AG04449 (cell line): ENCODE measurements around the gene CCNDBP1.
A peak's percentile ranks its signal among the peaks of the same experiment; 100 is the strongest.

Source experiments
- CTCF ChIA-PET: fragments of 350-600 bp; formaldehyde crosslinking; extraction: SDS; loops from one replicate; lab custom pipeline; 2021; ENCODE audit warnings: antibody characterized with exemption; lab: Yijun Ruan, JAX
- POLR2A ChIA-PET: fragments of 400-600, 350-600 bp; formaldehyde crosslinking; extraction: SDS; loops from one replicate; lab custom pipeline; 2020; ENCODE audit warnings: antibody characterized with exemption, inconsistent platforms; lab: Yijun Ruan, JAX
- DNase-seq: peaks from one replicate; pipeline ENCODE4 v3.0.0-alpha.2; 2010; ENCODE audit warnings: low read depth, low spot score
- H3K4me3 ChIP-seq: 2 replicates; pipeline ENCODE4 v1.5.1; 2011; ENCODE audit warnings: low read depth, mild to moderate bottlenecking, control low read depth, low read length
- TF ChIP-seq, protein P1 (sequence below): IDR thresholded peaks from one replicate; pipeline ENCODE4 v1.5.1; 2011; ENCODE audit warnings: mild to moderate bottlenecking, moderate library complexity, low read length, control low read depth, inconsistent platforms; ENCODE audit not compliant: insufficient read depth; ENCODE audit errors: missing control alignments

The CCNDBP1 gene, protein sequence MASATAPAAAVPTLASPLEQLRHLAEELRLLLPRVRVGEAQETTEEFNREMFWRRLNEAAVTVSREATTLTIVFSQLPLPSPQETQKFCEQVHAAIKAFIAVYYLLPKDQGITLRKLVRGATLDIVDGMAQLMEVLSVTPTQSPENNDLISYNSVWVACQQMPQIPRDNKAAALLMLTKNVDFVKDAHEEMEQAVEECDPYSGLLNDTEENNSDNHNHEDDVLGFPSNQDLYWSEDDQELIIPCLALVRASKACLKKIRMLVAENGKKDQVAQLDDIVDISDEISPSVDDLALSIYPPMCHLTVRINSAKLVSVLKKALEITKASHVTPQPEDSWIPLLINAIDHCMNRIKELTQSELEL

DNA sequence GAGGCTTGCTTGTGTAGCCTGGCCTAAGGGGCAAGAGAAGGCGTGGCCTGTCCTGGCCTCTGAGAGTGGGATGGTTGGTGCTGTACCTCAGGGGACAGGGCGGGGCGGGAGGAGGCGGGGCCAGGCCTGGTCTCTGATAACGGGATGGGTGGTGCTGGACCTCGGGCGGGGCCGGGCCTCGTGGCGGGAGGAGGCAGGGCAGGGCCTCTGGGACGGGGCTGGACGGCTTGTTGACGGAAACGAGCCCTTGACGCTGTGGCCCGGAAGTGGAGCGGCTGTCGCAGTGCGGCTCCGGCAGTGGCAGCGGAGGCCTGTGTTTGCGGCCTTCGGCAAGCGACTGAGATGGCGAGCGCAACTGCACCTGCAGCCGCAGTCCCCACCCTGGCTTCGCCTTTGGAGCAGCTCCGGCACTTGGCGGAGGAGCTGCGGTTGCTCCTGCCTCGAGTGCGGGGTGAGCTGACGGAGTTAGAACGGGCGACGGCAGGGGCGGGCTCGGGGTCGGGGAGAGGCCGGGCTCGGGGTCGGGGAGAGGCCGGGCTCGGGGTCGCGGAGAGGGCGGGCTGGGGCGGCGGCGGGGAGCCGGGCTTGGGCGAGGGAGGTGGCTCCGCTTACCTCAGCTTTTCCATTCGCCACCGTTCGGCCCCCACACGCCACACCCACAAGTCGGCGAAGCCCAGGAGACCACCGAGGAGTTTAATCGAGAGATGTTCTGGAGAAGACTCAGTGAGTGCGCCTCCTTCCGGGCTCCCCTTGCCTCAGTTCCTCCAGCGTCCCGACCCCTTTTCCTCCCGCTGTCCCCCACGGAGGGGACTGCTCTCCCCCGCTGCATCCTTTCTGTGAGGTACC, at the start of gene CCNDBP1:
CCNDBP1 (plus strand) TSS at position 247 of the 846 bp plus-strand sequence; CDS start at position 343, 96 bp downstream.
- CTCF ChIA-PET, result interaction anchor here (0.9 to 5.8 kb wide), 8 partner anchors 9 to 101 kb away, joined by 3 to 63 read pairs (median 10); no protein-coding TSS in a partner anchor

DNA sequence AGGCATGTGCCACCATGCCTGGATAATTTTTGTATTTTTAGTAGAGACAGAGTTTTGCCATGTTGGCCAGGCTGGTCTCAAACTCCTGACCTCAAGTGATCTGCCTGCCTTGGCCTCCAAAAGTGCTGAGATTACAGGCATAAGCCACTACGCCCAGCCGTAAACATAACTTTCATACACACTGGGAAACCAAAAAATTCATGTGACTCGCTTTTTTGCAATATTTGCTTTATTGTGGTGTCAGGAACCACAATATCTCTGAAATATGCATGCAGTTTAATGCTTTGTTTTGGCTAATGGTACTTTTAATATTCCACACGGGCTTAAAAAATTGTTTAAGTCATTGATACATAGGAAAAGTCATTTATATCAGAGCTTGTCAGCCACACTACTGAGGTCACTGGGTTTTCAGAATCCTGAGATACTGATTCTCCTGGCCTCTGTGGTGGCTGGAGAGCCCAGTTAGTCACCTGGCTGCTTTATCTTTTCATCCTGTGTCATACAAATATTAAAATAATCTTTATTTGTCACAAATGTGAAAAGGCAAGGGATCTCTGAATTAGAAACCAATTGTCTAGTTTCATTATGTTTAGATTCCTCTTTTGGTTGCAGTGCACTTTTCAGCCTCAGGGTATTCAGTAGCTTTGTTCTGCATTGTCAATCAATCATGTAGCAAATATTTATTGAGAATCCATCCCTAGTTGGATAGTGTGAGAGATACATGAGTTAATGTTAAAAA, 41.8 kb upstream of the CCNDBP1 start:
- no peak for DNase-seq
- POLR2A ChIA-PET, result no interaction called here
- H3K4me3 ChIP-seq, result no peak overlapping the region
- CTCF ChIA-PET, result no interaction called here
- TF ChIP-seq, protein P1, sequence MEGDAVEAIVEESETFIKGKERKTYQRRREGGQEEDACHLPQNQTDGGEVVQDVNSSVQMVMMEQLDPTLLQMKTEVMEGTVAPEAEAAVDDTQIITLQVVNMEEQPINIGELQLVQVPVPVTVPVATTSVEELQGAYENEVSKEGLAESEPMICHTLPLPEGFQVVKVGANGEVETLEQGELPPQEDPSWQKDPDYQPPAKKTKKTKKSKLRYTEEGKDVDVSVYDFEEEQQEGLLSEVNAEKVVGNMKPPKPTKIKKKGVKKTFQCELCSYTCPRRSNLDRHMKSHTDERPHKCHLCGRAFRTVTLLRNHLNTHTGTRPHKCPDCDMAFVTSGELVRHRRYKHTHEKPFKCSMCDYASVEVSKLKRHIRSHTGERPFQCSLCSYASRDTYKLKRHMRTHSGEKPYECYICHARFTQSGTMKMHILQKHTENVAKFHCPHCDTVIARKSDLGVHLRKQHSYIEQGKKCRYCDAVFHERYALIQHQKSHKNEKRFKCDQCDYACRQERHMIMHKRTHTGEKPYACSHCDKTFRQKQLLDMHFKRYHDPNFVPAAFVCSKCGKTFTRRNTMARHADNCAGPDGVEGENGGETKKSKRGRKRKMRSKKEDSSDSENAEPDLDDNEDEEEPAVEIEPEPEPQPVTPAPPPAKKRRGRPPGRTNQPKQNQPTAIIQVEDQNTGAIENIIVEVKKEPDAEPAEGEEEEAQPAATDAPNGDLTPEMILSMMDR, result no peak

More for the DNA sequence above, at the start of gene CCNDBP1:
- DNase-seq, result no peak
- TF ChIP-seq, protein P1, result peak; percentile 47
- POLR2A ChIA-PET, result no interaction called here
- H3K4me3 ChIP-seq, result peak within 1 kb of the TSS; percentile 73

DNA sequence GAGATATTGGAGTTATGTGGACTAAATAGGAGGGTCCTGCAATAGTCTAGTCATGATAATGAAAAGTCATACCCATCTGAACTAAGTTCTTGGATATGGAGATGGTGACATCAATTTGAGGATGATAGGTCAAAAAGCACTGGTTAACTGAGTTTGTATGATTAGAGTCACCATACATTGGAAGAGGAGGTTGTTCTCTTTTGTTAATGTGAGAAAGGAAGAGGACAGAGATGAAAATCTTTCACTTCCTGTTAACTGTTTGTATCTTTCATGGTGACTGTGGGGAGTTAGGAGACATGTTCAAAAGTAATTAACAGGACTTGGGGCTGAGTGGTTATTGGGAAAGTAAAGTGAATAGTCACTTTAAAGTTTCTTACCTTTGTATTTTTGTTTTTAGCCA, 40.7 kb upstream of the CCNDBP1 start:
- TF ChIP-seq, protein P1, result no peak
- no peak for DNase-seq
- no peak overlapping the region for H3K4me3 ChIP-seq
- ChIA-PET POLR2A (no interaction called here), CTCF (no interaction called here)

DNA sequence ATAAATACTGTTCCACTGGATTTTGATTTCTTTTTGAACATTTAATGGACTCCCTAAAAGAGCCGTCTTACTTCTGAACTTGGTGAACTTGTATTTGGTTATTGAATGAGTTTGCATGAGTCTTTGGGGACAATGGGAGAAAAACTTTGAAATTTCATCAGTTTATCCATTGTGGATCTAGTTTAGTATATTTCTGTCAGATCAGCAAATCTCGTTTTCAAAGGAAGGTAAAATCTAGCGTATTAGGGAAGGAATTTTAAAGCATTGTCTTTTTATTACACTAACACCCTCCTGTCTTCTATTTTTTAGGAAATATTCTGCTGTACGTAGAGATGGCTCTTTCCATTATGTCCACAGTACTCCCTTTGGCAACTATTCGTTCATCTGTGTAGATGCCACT, 39.0 kb upstream of the CCNDBP1 start:
- no peak overlapping the region for H3K4me3 ChIP-seq
- ChIA-PET CTCF (no interaction called here), POLR2A (no interaction called here)
- no peak for DNase-seq
- TF ChIP-seq, protein P1, result no peak

DNA sequence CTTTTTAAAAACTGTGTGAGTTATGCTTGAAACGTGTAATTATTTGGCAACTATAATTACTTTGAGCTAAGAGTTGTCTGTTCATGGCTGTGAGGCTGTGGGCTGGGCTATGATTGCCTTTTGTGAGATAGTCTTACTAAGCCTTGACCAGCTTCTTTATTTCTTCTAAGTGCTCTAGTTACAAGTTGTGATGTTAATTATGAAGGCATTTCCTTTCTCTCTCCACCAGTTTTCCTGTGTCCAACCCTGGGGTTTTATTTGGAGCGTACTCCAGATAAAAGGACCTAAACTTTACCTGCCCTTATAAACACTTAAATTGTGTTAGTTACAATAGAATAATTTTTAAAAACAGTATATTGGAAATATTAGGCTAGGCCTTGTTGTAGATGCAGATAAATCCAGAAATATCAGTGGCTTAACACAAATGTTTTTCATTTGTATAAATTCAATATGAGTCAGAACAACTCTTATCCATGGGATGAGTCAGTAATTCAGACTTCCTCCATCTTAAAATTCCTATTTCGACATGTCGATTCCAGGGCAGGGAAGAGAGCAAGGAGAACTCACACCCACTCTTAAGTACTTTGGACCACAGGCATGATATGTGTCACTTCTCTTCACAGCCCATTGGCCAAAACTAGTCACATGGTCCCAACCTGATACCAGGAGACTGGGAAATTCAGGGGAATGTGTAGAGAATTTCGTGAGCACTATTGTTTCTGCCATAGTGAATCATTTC, 34.8 kb upstream of the CCNDBP1 start:
- ChIA-PET POLR2A (no interaction called here), CTCF (no interaction called here)
- TF ChIP-seq, protein P1, result no peak
- no peak overlapping the region for H3K4me3 ChIP-seq
- DNase-seq, result peak; percentile 92
